HG03045 (cell line): ENCODE data around the gene CFD.
"Not testable (repeated sequence)": the region's sequence is repeated elsewhere in the genome, so short reads cannot be mapped to it uniquely, and the experiment has no call there.

Experiments
- ATAC-seq: cut with Tn5 transposase; IDR thresholded peaks from one replicate; pipeline ENCODE4 v1.9.1; 2021; ENCODE audit warnings: mild to moderate bottlenecking, moderate library complexity; ENCODE audit not compliant: unreplicated experiment

CFD gene

DNA sequence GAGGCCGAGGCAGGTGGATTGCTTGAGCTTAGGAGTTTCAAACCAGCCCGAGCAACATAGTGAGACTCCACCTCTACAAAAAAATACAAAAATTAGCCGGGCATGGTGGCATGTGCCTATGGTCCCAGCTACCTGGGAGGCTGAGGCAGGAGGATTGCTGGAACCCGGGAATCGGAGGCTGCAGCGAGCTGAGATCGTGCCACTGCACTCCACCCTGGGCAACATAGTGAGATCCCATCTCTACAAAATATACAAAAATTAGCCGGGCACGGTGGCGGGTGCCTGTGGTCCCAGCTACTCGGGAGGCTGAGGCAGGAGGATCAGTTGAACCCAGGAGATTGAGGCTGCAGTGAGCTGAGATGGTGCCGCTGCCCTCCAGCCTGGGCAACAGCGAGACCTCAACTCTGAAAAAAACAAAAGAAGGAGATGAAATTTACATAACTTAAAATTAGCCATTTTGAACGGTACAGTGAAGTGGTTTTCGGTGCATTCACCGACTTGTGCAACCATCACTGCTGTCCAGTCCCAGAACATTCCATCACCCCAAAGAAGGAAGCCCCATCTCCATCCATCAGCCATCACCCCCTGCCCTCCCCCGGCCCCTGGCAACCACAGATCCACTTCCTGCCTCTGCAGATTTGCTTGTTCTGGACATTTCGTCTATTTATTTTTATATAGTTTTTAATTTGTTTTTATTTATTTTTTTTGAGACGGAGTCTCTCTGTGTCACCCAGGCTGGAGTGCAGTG is 33.4 kb upstream of the CFD start:
- no peak for ATAC-seq

GRCh38 chr19:827314-827709 is 32.2 kb upstream of the CFD start:
- no peak for ATAC-seq

DNA sequence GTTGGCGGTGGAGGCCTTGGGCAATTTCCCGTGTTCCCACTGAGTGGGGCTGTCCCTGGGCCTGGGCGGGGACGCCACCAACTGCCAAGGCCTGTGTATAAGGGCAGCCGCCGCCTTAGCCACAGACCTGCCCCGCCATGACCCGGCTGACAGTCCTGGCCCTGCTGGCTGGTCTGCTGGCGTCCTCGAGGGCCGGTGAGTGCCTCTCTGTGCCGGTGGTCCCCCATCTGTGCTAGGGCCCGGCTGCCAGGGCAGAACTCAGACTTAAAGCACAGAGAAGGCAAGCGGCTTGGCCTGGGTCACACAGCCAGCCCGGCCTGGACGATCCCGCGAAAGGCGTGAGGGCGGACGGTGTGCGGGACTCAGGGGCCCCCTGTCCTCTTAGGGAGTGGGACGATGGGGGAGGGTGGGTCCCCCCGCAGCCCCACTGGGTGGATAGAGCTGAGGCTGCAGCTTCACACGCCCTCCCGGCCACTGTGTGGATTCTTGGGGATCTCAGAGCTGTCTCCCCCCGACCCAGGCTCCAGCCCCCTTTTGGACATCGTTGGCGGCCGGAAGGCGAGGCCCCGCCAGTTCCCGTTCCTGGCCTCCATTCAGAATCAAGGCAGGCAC is 31.6 kb upstream of the CFD start, which contains the start of gene AZU1:
AZU1 (plus strand) TSS at position 128 of the 612 bp plus-strand sequence; CDS start at position 138, 10 bp downstream.
- ATAC-seq = no peak

- no peak for ATAC-seq
These were observed 30.2 kb upstream of the CFD start for GRCh38 chr19:829129-829758.

DNA sequence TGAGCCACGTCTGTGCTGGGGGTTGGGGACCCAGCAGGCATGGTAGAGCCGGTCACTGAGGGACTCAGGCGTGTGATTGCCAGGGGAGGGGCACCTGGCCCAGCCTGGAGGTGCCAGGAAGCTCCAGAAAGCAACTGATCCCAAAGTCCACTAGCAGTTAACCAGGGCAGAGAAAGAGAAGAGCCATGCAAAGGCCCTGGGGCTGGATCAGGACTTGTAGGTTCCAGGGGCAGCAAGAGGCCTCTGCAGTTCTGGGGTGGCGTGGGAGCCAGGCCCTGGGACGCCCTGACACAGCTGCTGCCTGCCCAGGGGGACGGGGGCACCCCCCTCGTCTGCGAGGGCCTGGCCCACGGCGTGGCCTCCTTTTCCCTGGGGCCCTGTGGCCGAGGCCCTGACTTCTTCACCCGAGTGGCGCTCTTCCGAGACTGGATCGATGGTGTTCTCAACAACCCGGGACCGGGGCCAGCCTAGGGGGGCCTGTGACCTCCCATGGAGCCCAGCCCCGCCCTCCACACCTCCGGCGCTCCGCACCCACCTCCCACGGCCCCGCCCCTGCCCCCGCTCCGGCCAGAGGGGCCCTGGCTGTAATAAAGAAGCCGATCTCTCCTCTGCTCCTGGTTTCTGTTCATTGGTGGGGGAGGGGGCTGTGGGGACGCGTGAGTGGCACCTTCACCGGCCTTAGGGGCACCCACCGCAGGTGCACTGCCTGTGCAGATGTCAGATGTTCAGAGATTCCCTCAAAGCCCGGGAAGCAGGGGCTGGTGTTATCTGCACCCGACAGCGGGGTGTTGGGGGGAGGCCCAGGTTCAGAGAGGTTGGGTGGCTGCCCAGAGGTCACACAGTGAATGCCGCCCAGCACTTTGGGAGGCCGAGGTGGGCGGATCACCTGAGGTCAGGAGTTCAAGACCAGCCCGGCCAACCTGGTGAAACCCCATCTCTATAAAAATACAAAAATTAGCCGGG is 27.8 kb upstream of the CFD start:
- no peak for ATAC-seq

- ATAC-seq = no peak
These were observed 25.2 kb upstream of the CFD start for GRCh38 chr19:834216-834615.

DNA sequence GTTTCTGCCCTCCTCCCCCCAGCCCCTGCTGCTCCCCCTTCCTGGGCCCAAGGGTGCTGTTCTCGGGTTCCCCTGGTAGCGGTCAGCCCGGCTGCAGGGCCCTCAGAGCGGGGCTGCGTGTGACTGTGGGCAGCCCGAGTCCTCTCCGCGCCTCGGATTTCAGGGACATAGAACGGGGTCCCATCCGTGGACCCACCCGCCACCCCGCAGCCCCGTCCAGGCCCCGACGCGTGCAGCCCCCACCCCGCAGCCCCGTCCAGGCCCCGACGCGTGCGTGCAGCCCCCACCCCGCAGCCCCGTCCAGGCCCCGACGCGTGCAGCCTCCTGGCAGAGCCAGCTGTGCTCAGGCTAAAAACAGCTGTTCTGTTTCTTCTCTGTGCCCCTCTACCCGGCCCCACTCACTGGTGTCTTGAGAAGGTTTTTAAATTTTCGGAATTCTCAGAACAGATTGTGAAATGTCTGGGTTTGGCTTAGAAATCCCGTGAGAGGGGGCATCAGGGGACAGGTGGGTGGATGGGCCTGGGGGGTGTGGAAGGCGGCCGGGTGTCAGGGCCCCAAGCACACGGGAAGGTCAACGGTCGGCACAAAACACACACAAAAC is 24.2 kb upstream of the CFD start:
- no peak for ATAC-seq

DNA sequence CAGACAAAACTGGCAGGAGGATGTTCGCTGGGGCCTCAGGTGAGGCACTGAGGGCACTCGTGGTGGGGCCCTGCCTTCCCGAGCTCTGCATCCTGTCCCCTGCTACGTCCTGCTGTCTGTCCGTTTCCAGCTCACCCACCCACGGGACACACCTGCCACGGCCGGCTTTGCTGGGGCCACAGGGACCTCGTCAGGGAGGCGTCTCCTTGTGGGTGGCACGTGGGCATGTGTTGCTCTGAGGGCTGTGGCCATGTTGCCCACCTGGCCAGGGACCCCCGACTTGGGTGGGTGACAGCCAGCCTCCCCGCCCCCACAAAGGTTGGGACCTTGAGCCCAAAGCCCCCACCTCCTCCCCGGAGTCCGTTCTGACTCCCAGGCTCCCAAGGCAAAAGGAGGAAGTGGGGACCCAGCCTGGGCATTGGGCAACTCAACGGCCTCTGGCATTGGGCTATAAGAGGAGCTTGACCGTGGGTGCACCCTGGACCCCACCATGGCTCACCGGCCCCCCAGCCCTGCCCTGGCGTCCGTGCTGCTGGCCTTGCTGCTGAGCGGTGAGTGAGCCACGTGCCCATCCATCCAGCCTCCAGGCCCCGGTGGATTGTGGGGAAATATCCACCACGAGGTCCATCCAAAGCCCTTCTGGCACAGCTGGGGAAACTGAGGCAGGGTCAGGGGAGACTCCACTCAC is 18.8 kb upstream of the CFD start, which contains the start of gene PRTN3:
PRTN3 (plus strand) TSS at position 481 of the 688 bp plus-strand sequence; CDS start at position 491, 10 bp downstream.
- ATAC-seq = no peak

DNA sequence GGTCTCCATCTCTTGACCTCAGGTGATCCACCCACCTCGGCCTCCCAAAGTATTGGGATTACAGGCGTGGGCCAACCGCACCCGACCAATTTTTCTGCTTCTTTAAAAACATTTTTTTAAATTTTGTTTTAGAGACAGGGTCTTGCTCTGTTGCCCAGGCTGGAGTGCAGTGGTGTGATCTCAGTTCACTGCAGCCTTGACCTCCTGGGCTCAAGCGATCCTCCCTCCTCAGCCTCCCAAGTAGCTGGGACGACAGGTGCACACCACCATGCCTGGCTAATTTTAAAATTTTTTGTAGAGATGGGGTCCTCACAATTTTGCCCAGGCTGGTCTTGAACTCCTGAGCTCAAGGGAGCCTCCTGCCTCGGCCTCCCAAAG is 16.7 kb upstream of the CFD start:
- ATAC-seq = not testable (repeated sequence)

- ATAC-seq = no peak
These were observed 16.2 kb upstream of the CFD start for GRCh38 chr19:843180-843835.

- ATAC-seq = no peak
These were observed 15.5 kb upstream of the CFD start for GRCh38 chr19:843836-844545.

- ATAC-seq = no peak
These were observed 14.9 kb upstream of the CFD start for GRCh38 chr19:844546-844971.

- no peak for ATAC-seq
These were observed 13.6 kb upstream of the CFD start for GRCh38 chr19:845707-846521.

DNA sequence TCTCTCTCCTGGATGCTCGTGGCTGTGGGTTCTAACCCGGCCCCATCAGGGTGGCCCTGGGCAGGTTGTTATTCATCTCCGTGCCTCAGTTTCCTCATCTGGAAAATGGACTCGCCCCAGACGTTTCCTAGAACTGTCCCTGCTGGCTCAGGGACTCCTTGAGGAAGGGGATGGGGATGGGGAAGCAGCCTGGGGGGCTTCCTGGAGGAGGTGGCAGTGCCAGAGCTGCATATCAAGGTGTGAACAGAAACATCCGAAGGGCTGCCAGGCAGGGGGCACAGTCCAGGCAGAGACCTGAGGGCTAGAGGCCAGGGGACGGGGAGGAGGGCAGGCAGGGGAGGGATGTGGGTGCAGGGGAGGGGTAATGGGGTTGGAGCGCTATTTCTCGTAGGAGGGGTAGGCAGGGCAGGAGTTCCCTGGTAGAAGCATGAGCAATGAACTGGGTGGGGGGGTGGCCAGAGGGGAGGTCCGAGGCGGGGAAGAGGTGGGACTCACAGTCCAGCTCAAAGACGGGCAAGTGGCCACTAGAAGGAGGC is 11.0 kb upstream of the CFD start:
- ATAC-seq = no peak

- not testable (repeated sequence) for ATAC-seq
These were observed 10.3 kb upstream of the CFD start for GRCh38 chr19:849195-849594.

DNA sequence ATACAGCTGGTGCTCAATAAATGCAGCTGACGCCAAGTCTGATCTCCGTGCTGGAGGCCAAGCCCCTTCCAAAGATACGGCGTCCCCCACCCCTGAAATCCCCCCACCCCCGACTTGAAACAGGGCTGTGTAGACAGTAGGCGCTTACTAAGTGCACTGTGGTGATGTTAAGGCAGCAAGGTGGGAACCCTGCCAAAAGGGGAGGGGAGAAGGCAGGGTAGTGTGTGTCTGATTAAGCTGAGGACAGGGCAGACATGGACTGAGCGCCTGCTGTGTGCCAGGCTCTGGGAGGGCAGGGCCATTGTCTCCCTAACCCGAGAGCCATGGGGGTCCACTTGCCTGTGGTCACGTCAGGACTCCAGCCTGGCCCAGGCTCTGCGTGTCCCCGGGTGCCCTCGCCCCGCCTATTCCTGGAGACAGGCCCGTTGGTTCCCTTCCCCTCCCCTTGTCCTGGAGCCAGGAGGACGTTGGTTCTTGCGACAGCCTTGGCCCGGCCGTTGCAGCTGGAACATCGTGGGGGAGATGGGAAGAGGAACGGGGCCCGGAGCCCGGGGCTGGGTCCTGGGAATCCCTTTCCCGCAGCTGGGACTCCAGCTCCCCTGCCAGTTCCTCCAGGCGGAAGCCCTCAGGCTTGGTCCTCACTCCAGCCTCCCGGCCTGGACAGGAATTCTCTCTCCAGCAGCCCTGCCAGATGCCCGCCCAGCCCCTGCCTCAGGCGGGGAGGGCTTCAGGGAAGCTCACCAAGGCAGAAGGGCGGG is 9.1 kb upstream of the CFD start:
- no peak for ATAC-seq

DNA sequence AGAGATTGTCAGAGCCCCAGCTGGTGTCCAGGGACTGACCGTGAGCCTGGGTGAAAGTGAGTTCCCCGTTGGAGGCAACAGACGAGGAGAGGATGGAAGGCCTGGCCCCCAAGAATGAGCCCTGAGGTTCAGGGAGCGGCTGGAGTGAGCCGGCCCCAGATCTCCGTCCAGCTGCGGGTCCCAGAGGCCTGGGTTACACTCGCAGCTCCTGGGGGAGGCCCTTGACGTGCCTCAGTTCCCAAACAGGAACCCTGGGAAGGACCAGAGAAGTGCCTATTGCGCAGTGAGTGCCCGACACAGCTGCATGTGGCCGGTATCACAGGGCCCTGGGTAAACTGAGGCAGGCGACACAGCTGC is 8.5 kb upstream of the CFD start:
- ATAC-seq = no peak
